Measurements from ENCODE around the gene ZMIZ1. TPM values are rescaled to one million over a fixed set of nuclear protein-coding genes. Genes with fewer than 3 reads are reported as not detected.
A peak's percentile ranks its signal among the peaks of the same experiment; 100 is the strongest.

ZMIZ1 gene
- total and polyA plus RNA-seq, 8 donors: 63.1 to 87.2 (median 76.8) TPM

DNA sequence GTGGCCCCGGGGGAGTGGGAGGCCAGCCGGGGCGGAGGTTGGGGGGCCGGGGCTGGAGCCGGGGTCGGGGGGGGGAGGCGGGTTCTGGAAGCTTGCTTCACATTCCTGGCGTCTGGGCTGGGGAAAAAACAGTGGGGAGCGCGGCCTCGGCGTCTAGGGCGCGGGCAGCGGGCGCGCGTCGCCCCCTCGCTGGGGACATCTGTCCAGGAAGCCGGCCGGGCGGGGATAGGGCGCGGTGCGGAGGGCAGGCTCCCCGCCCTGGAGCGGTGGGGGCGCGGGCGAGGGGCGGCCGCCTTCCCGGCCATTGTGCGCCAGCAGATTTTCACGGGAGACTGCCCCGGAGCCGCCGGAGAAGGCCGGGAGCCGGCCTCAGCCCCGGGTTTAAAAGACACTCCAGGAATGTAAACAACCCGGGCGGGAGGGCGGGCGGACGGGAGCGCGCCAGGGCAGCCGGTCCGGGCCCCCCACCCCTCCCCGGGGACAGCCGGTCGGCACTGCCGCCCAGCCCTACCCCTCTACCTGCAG lies 1.4 kb downstream of the ZMIZ1 start:
- ATAC-seq: peak; percentile 20
- Histone ChIP-seq H3K27ac (peak overlapping the region; percentile 94), H3K9me3 (no peaks in the 10 kb centered on the region), H3K36me3 (no peaks in the 10 kb centered on the region), H3K27me3 (no peaks in the 10 kb centered on the region), H3K4me3 (peak overlapping the region; percentile 64 to 87), H3K4me1 (peaks cover 32 to 67% of the 10 kb centered on the region in 2 donors)
- no peak for TF ChIP-seq CTCF (IDR thresholded peaks at IDR 0.05)
- intact Hi-C loops (cut with DNase I): loop anchor here in 1 of 2 donors (5.0 to 10.0 kb wide), 2 partner anchors 75 to 117 kb away; no protein-coding TSS in a partner anchor
- DNase-seq: peak in 3 of 4 donors; percentile 45 to 88 (median 64)

DNA sequence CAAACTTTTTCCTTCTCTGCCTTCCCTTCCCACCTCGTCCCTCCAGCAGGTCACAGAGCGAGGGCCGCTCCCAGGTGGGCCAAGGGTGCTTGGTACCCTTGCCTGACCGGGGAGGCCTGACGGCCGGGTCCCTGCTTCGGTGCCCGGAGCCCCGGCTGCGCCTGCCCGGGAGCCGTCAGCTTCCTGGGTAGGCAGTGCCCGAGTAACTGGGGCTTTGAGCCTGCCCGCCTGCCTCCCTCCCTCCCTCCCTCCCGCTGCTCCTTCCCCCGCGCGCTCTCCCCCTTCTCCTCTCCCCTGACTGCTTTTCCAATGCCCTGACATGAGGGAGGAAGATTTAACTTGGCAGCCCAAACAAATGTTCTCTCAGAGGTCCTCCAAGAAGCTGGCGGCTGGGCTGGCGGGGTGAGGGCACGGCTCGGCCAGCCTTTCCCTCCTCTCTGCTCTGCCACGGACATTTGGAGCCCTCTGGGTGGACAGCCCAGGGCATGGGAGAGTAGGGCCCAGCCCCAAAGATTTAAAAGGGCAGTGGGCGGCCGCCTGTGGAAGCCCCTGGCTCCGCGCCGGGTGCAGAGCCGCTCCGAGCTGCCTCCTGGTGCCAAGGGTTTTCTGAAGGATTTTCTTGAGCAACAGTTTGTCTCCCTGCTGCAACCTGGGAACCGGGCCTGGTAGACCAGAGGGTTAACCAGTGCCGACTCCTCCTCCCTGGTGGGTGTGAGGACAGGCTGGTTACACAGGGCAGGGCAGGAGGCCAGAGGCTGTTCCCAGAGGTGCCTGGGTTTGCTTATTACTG lies 2.0 kb downstream of the ZMIZ1 start:
- Histone ChIP-seq H3K9me3 (no peaks in the 10 kb centered on the region), H3K36me3 (no peaks in the 10 kb centered on the region), H3K27ac (peak overlapping the region; percentile 94), H3K4me3 (peak overlapping the region; percentile 64 to 87), H3K4me1 (peaks cover 39 to 73% of the 10 kb centered on the region in 2 donors), H3K27me3 (no peaks in the 10 kb centered on the region)
- no peak for TF ChIP-seq CTCF (IDR thresholded peaks at IDR 0.05)
- intact Hi-C loops (cut with DNase I): loop anchor here in 1 of 2 donors (5.0 to 10.0 kb wide), 2 partner anchors 74 to 116 kb away; no protein-coding TSS in a partner anchor
- DNase-seq (peak; percentile 74 to 92 (median 88)), ATAC-seq (peak; percentile 68)

- TF ChIP-seq CTCF (IDR thresholded peaks at IDR 0.05): no peak
- ATAC-seq (no peak), DNase-seq (peak in 2 of 4 donors; percentile 30 to 72)
- Histone ChIP-seq H3K9me3 (no peaks in the 10 kb centered on the region), H3K4me3 (peak overlapping the region; percentile 64 to 87), H3K4me1 (peaks cover 44 to 76% of the 10 kb centered on the region in 2 donors), H3K27me3 (no peaks in the 10 kb centered on the region), H3K27ac (peak overlapping the region; percentile 94), H3K36me3 (no peaks in the 10 kb centered on the region)
- intact Hi-C loops (cut with DNase I): loop anchor here in 1 of 2 donors (5.0 to 10.0 kb wide), 2 partner anchors 73 to 116 kb away; no protein-coding TSS in a partner anchor
These were observed 2.7 kb downstream of the ZMIZ1 start for GRCh38 chr10:79071396-79071923.

DNA sequence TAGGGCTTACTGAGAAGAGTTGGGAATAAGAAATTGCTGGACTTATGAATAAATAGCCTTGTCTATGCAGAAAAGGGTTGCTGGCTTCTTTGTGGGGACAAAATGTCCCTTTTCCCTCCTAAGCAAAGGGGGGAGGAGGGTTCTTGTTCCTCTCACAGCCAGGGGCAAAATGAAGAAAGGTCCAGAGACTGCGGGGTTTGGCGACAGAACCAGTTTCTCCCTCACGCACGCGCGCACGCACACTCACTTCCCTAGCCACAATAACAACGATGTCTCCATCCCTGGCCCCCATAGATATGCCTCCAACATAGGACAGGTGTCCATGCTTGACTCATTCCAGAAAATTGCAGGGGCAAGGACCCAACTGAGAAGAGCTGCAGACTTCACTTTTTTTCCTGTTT lies 3.3 kb downstream of the ZMIZ1 start:
- Histone ChIP-seq H3K4me1 (peaks cover 44 to 76% of the 10 kb centered on the region in 2 donors), H3K4me3 (peak overlapping the region in 1 of 2 donors; percentile 87), H3K27ac (peak overlapping the region; percentile 94), H3K9me3 (no peaks in the 10 kb centered on the region), H3K27me3 (no peaks in the 10 kb centered on the region), H3K36me3 (no peaks in the 10 kb centered on the region)
- TF ChIP-seq CTCF (IDR thresholded peaks at IDR 0.05): no peak
- ATAC-seq (no peak), DNase-seq (peak in 1 of 4 donors; percentile 54)
- intact Hi-C loops (cut with DNase I): loop anchor here in 1 of 2 donors (5.0 to 10.0 kb wide), 2 partner anchors 73 to 115 kb away; no protein-coding TSS in a partner anchor

Measured in left lung (tissue), 10 donors.